HG03571 (cell line): ENCODE results near the gene ZFP36.

Source experiments
- ATAC-seq: cut with Tn5 transposase; IDR thresholded peaks from one replicate; pipeline ENCODE4 v1.9.1; 2021; ENCODE audit not compliant: unreplicated experiment

Gene ZFP36

DNA sequence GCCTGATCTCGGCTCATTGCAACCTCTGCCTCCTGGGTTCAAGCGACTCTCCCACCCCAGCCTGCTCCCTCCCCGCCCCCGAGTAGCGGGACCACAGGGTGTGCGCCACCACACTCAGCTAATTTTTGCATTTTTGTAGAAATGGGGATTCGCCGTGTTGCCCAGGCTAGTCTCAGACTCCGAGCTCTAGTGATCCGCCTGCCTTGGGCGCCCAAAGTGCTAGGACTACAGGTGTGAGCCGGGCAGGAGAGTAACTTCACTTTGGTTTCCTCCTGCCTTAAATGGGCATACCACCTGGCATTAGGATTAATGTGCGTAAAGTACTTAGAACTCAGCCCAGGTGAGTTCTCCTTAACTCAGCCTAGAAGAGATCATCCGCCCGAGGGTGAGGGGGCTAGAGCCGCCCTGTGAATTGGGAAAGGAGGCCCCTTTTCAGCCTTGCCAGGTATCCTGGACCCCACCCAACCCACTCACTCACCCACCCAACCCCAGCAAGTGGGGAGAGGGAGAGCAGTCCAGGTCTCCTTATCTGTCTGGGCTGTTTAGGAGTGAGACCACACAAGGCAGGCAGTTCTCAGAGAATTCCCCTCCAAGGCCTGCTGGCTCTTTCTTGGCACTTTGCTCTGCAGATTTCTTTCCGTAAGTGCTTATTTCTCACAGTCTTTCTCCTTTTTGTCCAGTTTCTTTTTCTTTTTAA lies 1.2 kb upstream of the ZFP36 start:
- no peak for ATAC-seq

DNA sequence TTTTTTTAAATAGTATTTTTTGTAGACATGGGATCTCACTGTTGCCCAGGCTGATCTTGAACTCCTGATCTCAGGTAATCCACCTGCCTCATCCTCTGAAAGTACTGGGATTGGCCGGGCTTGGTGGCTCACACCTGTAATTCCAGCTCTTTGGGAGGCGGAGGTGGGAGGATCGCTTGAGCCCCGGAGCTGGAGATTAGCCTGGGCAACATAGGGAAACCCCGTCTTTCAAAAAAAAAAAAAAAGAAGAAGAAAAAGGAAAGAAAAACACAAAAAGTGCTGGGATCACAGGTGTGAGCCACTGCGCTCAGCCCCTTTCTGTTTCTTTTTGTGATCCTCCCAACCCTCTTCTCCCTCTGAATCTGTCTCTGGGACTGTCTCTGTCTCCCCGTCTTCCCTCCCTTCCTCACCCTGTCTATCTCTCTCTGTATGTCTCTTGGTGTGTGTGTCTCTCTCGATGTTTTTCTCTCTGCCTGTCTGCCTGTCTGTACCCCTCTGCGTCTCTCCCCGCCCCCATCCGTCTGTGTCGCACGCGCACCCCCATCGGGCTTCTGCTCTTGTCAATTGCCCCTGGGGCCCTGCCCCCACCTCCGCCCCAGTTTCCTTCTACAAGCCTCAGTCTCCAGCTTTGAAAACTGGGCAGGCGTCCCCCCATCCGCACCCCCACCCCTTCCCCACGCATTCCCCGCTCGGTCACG lies 540 bp upstream of the ZFP36 start:
- no peak for ATAC-seq

DNA sequence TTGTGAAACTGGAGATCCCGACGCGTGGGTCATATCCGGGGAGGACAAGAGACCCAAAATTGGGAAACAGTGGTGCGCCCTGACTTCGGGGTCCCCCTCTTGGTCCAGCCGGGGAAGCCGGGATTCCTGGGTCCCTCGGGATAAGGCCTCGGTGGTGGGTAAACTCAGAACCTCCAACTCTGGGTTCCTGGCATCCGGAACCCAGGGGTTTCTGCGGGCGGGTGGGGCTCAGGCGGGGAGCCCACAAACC lies 688 bp downstream of the ZFP36 start:
- ATAC-seq, result no peak

DNA sequence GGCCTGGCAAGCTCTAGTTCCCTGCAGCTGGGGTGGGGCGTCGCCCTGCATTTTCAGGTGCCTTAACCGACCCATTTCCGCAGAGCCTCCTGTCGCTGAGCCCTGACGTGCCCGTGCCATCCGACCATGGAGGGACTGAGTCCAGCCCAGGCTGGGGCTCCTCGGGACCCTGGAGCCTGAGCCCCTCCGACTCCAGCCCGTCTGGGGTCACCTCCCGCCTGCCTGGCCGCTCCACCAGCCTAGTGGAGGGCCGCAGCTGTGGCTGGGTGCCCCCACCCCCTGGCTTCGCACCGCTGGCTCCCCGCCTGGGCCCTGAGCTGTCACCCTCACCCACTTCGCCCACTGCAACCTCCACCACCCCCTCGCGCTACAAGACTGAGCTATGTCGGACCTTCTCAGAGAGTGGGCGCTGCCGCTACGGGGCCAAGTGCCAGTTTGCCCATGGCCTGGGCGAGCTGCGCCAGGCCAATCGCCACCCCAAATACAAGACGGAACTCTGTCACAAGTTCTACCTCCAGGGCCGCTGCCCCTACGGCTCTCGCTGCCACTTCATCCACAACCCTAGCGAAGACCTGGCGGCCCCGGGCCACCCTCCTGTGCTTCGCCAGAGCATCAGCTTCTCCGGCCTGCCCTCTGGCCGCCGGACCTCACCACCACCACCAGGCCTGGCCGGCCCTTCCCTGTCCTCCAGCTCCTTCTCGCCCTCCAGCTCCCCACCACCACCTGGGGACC lies 1.2 kb downstream of the ZFP36 start:
- ATAC-seq, result no peak

- no peak for ATAC-seq
Measured at GRCh38 chr19:39408392-39409207, 2.0 kb downstream of the ZFP36 start.

GRCh38 chr19:39409208-39410016 lies 2.8 kb downstream of the ZFP36 start:
- no peak for ATAC-seq

GRCh38 chr19:39410017-39410830 lies 3.6 kb downstream of the ZFP36 start:
- no peak for ATAC-seq

GRCh38 chr19:39410831-39411080 lies 4.1 kb downstream of the ZFP36 start:
- no peak for ATAC-seq

- ATAC-seq, result no peak
Measured at GRCh38 chr19:39411081-39411831, 4.6 kb downstream of the ZFP36 start.

DNA sequence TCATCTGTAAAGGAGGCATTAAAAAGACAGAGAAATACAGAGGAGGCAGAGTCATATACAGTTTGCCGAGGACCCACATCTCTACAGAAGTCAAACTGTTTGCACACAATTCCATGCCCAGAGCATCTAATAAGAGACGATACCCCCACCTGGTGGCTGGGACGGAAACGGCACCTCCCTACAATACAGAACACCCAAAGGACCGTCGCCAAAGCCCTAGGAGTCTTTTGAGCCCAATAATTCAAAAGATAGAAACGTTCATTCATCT lies 5.1 kb downstream of the ZFP36 start:
- peak; percentile 19 for ATAC-seq

- ATAC-seq, result peak; percentile 48
Measured at GRCh38 chr19:39412100-39412866, 5.6 kb downstream of the ZFP36 start, which contains the start of gene PLEKHG2. TSS of gene PLEKHG2 (plus strand) at chr19:39412669. CDS start at chr19:39414087, 1,418 bp downstream.

- no peak for ATAC-seq
Measured at GRCh38 chr19:39412867-39413271, 6.2 kb downstream of the ZFP36 start.

DNA sequence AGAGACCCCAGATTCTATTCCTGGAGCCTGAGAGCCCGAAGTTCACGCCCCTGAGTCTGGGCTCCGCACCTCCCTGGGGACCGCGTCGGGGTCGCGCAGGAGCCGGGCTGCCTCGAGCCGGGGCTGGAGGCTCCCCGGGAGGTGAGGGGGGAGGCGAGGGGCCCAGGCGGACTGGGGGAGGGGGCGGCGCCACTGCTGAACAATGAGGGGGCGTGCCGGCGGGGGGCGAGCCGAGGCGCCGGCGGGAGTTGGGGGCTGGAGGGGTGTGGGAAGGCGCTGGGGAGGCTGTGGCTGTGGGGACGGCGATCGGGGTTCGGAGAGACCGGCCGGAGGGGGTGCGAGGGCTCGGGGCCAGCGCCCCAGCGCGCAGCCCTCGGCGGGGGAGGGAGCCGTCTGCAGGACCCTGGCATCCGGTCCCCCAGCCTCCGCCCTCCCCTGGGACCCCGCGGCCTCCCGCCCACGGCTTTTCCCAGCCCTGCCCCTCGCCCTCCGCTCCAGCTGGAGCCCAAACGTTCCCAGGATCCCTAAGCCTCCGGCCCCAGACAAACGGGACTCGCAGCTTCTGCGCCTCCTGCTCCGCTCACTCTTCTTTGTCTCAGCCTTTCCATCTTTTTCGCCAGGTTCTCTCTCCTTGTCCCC lies 6.7 kb downstream of the ZFP36 start:
- no peak for ATAC-seq

- ATAC-seq, result no peak
Measured at GRCh38 chr19:39413911-39414608, 7.4 kb downstream of the ZFP36 start.

- no peak for ATAC-seq
Measured at GRCh38 chr19:39415111-39416046, 8.7 kb downstream of the ZFP36 start.
